NT2/D1 (cell line): ENCODE results near the gene HERC3.

Experiments used
- SUZ12 ChIP-seq: IDR thresholded peaks from 2 replicates; pipeline ENCODE4 v1.6.1; 2011; ENCODE audit not compliant: insufficient read length, insufficient read depth; ENCODE audit errors: extremely low read depth
- ZNF274 ChIP-seq: IDR thresholded peaks from 2 replicates; pipeline ENCODE4 v1.6.1; 2011; ENCODE audit warnings: mild to moderate bottlenecking, low read depth, low read length

- TF ChIP-seq SUZ12 (no peak), ZNF274 (no peak)
Measured at GRCh38 chr4:88600176-88600838, 8.0 kb downstream of the HERC3 start.
